K562 (cell line): ENCODE data around the gene MAD2L1BP. TPM values are rescaled to one million over a fixed set of nuclear protein-coding genes. Genes with fewer than 3 reads are reported as not detected.

Source experiments
- CAMTA2 ChIP-seq: fragments of 250-450 bp; sonication (Bioruptor Pico); conservative IDR thresholded peaks from 2 replicates; pipeline ENCODE4 v1.5.1; 2022
- ELF2 ChIP-seq: fragments of 250-450 bp; sonication (Bioruptor Pico); IDR thresholded peaks from 2 replicates; pipeline ENCODE4 v1.5.0; 2021; ENCODE audit warnings: mild to moderate bottlenecking
- GATAD2A ChIP-seq: fragments of 450-650 bp; IDR thresholded peaks from 2 replicates; pipeline ENCODE4 v1.6.1; 2017
- HDAC1 ChIP-seq, 2 experiments: fragments of 450-650 bp; IDR thresholded peaks; 2 replicates each; pipeline ENCODE4 v1.6.1; 2016 to 2017; ENCODE audit warnings: inconsistent platforms in 1 of 2, mild to moderate bottlenecking in 1 of 2, moderate library complexity in 1 of 2
- KLF10 ChIP-seq: fragments of 250-450 bp; sonication (Bioruptor Pico); IDR thresholded peaks from 2 replicates; pipeline ENCODE4 v1.6.1; 2021; ENCODE audit warnings: matching md5 sums
- MAFK ChIP-seq: IDR thresholded peaks from 2 replicates; pipeline ENCODE4 v1.6.1; 2011; ENCODE audit warnings: low read length, improper control_type of control experiment
- MED1 ChIP-seq: sonication (generic); formaldehyde crosslinking; IDR thresholded peaks from 2 replicates; pipeline ENCODE4 v1.8.1; 2023; ENCODE audit warnings: missing genetic modification reagents, borderline replicate concordance
- MXD1 ChIP-seq: fragments of 250-450 bp; sonication (Bioruptor Pico); IDR thresholded peaks from 2 replicates; pipeline ENCODE4 v1.8.0; 2021; ENCODE audit warnings: borderline replicate concordance, mild to moderate bottlenecking, moderate library complexity; ENCODE audit not compliant: poor library complexity, severe bottlenecking
- NBN ChIP-seq: fragments of 450-650 bp; IDR thresholded peaks from 2 replicates; pipeline ENCODE4 v1.6.1; 2016; ENCODE audit warnings: low read depth, mild to moderate bottlenecking
- NR3C1 ChIP-seq: sonication (generic); formaldehyde crosslinking; IDR thresholded peaks from 2 replicates; pipeline ENCODE4 v1.8.1; 2022; ENCODE audit warnings: missing genetic modification reagents
- POLR3G ChIP-seq: IDR thresholded peaks from 2 replicates; pipeline ENCODE4 v1.6.1; 2011; ENCODE audit not compliant: insufficient read length, insufficient replicate concordance; ENCODE audit errors: extremely low read depth
- PTBP1 ChIP-seq: fragments of 200-400 bp; formaldehyde crosslinking; IDR thresholded peaks from 2 replicates; pipeline ENCODE4 v1.6.1; 2017; ENCODE audit warnings: low read depth, low read length
- PTTG1 ChIP-seq: fragments of 450-650 bp; IDR thresholded peaks from 2 replicates; pipeline ENCODE4 v1.6.1; 2016; ENCODE audit warnings: low read depth, mild to moderate bottlenecking, missing genetic modification characterization, missing compliant biosample characterization
- RHOXF2B ChIP-seq: fragments of 250-450 bp; sonication (Bioruptor Pico); conservative IDR thresholded peaks from 2 replicates; pipeline ENCODE4 v1.5.1; 2021
- SIN3B ChIP-seq: fragments of 450-650 bp; IDR thresholded peaks from 2 replicates; pipeline ENCODE4 v1.6.1; 2017; ENCODE audit warnings: low read depth, mild to moderate bottlenecking, moderate library complexity
- ZFP91 ChIP-seq: sonication (generic); formaldehyde crosslinking; IDR thresholded peaks from 2 replicates; pipeline ENCODE4 v1.8.0; 2022; ENCODE audit warnings: mild to moderate bottlenecking, missing genetic modification reagents
- ZNF140 ChIP-seq: fragments of 250-450 bp; sonication (Bioruptor Pico); IDR thresholded peaks from 2 replicates; pipeline ENCODE4 v1.8.0; 2021; ENCODE audit warnings: moderate library complexity, mild to moderate bottlenecking, inconsistent platforms
- ZNF175 ChIP-seq: fragments of 200-800 bp; sonication (Bioruptor generic); IDR thresholded peaks from 2 replicates; pipeline ENCODE4 v1.6.1; 2016; ENCODE audit warnings: low read depth, mild to moderate bottlenecking, missing genetic modification characterization, missing compliant biosample characterization
- ZNF592 ChIP-seq: fragments of 450-650 bp; IDR thresholded peaks from 2 replicates; pipeline ENCODE4 v1.6.1; 2017; ENCODE audit warnings: antibody characterized with exemption, mild to moderate bottlenecking
- ZNF644 ChIP-seq: fragments of 200-800 bp; sonication (Bioruptor generic); IDR thresholded peaks from 2 replicates; pipeline ENCODE4 v1.6.1; 2016; ENCODE audit warnings: low read depth, missing genetic modification characterization, missing compliant biosample characterization
- polyA plus RNA-seq, 8 experiments: library from polyadenylated mRNA; depleted of rRNA in 4 of 8; stranded (reverse) in 5 of 8; unstranded in 3 of 8; fragments of >200 nt; fragmentation: Nextera tagmentation in 2 of 8; fragmentation: Illumina TruSeq in 1 of 8; extraction: Ambion mirVana in 2 of 8; extraction: Trizol in 1 of 8; gene quantifications; 2 replicates each; pipeline versions ENCODE4 v1.2.1 to v1.2.3, GENCODE V29; 2011 to 2014; ENCODE audit warnings: inconsistent platforms in 1 of 8, missing spikeins in 1 of 8
- total RNA-seq, 7 experiments: library from RNA; depleted of rRNA in 6 of 7; stranded (reverse); fragments of >200 nt in 6 of 7; fragmentation: Illumina TruSeq in 2 of 7; extraction: Trizol in 2 of 7; gene quantifications; 2 replicates each; pipeline versions ENCODE4 v1.2.1 to v1.2.3, GENCODE V29; 2011 to 2021; ENCODE audit warnings: low replicate concordance in 1 of 7
- TF ChIP-seq, protein P1 (sequence below): fragments of 250-450 bp; sonication (Bioruptor Pico); IDR thresholded peaks from 2 replicates; pipeline ENCODE4 v1.4.0; 2020; ENCODE audit warnings: mild to moderate bottlenecking, moderate library complexity, borderline replicate concordance

MAD2L1BP gene
- total and polyA plus RNA-seq, 9 of the 15 experiments (the other 6 are each of a cell fraction or from before 2014, with no cell fraction given): 69.7 to 321 (median 111) TPM

- peak; percentile 97 for TF ChIP-seq ZNF175 (CRISPR knock-in tag)
- peak; percentile 69; the same call in 1 of the 2 replicates for TF ChIP-seq RHOXF2B (CRISPR knock-in tag)
- no peak for TF ChIP-seq ZNF140 (CRISPR knock-in tag)
- no peak for TF ChIP-seq MED1
- no peak for TF ChIP-seq ZFP91
- TF ChIP-seq MXD1: no peak
- peak; percentile 99 for TF ChIP-seq NBN
- peak; percentile 47; the same call in 1 of the 2 replicates for TF ChIP-seq MAFK
- peak in 1 of 2 experiments; percentile 92; a peak in 2 of 4 replicates for TF ChIP-seq HDAC1 (IDR thresholded peaks at IDR 0.05)
- no peak for TF ChIP-seq PTTG1 (tag)
- no peak for TF ChIP-seq ZNF592
- no peak for TF ChIP-seq CAMTA2 (CRISPR knock-in tag)
- no peak for TF ChIP-seq POLR3G
- TF ChIP-seq NR3C1 (CRISPR knock-in tag): no peak
- peak; percentile 96 for TF ChIP-seq ZNF644 (tag)
- TF ChIP-seq SIN3B: no peak
- TF ChIP-seq KLF10 (CRISPR knock-in tag): no peak
- no peak for TF ChIP-seq ELF2 (CRISPR knock-in tag)
- TF ChIP-seq, protein P1, sequence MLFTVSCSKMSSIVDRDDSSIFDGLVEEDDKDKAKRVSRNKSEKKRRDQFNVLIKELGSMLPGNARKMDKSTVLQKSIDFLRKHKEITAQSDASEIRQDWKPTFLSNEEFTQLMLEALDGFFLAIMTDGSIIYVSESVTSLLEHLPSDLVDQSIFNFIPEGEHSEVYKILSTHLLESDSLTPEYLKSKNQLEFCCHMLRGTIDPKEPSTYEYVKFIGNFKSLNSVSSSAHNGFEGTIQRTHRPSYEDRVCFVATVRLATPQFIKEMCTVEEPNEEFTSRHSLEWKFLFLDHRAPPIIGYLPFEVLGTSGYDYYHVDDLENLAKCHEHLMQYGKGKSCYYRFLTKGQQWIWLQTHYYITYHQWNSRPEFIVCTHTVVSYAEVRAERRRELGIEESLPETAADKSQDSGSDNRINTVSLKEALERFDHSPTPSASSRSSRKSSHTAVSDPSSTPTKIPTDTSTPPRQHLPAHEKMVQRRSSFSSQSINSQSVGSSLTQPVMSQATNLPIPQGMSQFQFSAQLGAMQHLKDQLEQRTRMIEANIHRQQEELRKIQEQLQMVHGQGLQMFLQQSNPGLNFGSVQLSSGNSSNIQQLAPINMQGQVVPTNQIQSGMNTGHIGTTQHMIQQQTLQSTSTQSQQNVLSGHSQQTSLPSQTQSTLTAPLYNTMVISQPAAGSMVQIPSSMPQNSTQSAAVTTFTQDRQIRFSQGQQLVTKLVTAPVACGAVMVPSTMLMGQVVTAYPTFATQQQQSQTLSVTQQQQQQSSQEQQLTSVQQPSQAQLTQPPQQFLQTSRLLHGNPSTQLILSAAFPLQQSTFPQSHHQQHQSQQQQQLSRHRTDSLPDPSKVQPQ (CRISPR knock-in tag): no peak
- TF ChIP-seq PTBP1: no peak
- peak; percentile 90 for TF ChIP-seq GATAD2A
Observed at GRCh38 chr6:43630980-43631619, 4.5 kb upstream of the MAD2L1BP start (continued).
